Ishikawa (cell line): ENCODE measurements around the gene NOL4L.

Source experiments
- CEBPB ChIP-seq: IDR thresholded peaks from 2 replicates; pipeline ENCODE4 v1.6.1; 2012
- CREB1 ChIP-seq: IDR thresholded peaks from 2 replicates; pipeline ENCODE4 v1.6.1; 2012; ENCODE audit warnings: low read depth
- EGR1 ChIP-seq: IDR thresholded peaks from 2 replicates; pipeline ENCODE4 v1.6.1; 2012
- EP300 ChIP-seq: IDR thresholded peaks from 2 replicates; pipeline ENCODE4 v1.6.1; 2012; ENCODE audit warnings: borderline replicate concordance
- FOXM1 ChIP-seq: IDR thresholded peaks from 2 replicates; pipeline ENCODE4 v1.6.1; 2012; ENCODE audit warnings: low read depth, borderline replicate concordance
- NFIC ChIP-seq: IDR thresholded peaks from 2 replicates; pipeline ENCODE4 v1.6.1; 2012
- RAD21 ChIP-seq: IDR thresholded peaks from 2 replicates; pipeline ENCODE4 v1.6.1; 2012; ENCODE audit warnings: low read depth
- TAF1 ChIP-seq: IDR thresholded peaks from 2 replicates; pipeline ENCODE4 v1.6.1; 2012; ENCODE audit warnings: low read depth, mild to moderate bottlenecking
- TCF12 ChIP-seq: IDR thresholded peaks from 2 replicates; pipeline ENCODE4 v1.6.1; 2012; ENCODE audit warnings: low read depth
- TEAD4 ChIP-seq: IDR thresholded peaks from 2 replicates; pipeline ENCODE4 v1.6.1; 2012
- USF1 ChIP-seq: IDR thresholded peaks from 2 replicates; pipeline ENCODE4 v1.6.1; 2012
- YY1 ChIP-seq: IDR thresholded peaks from 2 replicates; pipeline ENCODE4 v1.6.1; 2012; ENCODE audit warnings: low read depth
- ZBTB7A ChIP-seq: IDR thresholded peaks from 2 replicates; pipeline ENCODE4 v1.6.1; 2012; ENCODE audit warnings: low read depth
- TF ChIP-seq, protein P1 (sequence below): IDR thresholded peaks from 2 replicates; pipeline ENCODE4 v1.6.1; 2012; ENCODE audit warnings: low read depth, mild to moderate bottlenecking
- TF ChIP-seq, protein P2 (sequence below): IDR thresholded peaks from 2 replicates; pipeline ENCODE4 v1.6.1; 2012

NOL4L gene

DNA sequence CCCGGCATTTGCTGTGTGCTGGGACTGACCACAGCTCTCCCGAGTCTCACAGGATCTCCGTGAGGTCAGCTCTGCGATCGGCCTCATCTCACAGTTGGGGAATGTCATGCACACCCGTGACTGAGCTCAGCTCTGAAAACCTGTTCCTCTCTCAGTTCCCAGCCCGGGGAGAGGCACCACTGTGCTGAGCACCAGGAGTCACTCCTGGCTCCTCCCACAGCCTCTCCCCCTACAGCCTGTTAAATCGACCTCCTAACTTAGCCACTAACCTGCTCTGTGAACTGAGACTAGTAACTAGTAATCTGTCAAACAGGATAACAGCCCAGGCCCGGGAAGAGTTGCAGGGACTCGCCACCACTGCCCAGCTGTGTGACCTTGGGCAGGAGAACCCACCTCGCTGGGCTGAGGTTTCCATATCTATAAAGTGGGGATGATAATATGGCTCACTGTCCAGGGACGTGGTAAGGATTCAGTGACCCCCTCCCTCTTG, 20.1 kb upstream of the NOL4L start:
- TF ChIP-seq FOXM1 (no peak), CREB1 (no peak), EP300 (no peak), RAD21 (no peak), ZBTB7A (no peak), TAF1 (no peak), CEBPB (no peak), USF1 (no peak), YY1 (no peak), TEAD4 (no peak)
- TF ChIP-seq, protein P1, sequence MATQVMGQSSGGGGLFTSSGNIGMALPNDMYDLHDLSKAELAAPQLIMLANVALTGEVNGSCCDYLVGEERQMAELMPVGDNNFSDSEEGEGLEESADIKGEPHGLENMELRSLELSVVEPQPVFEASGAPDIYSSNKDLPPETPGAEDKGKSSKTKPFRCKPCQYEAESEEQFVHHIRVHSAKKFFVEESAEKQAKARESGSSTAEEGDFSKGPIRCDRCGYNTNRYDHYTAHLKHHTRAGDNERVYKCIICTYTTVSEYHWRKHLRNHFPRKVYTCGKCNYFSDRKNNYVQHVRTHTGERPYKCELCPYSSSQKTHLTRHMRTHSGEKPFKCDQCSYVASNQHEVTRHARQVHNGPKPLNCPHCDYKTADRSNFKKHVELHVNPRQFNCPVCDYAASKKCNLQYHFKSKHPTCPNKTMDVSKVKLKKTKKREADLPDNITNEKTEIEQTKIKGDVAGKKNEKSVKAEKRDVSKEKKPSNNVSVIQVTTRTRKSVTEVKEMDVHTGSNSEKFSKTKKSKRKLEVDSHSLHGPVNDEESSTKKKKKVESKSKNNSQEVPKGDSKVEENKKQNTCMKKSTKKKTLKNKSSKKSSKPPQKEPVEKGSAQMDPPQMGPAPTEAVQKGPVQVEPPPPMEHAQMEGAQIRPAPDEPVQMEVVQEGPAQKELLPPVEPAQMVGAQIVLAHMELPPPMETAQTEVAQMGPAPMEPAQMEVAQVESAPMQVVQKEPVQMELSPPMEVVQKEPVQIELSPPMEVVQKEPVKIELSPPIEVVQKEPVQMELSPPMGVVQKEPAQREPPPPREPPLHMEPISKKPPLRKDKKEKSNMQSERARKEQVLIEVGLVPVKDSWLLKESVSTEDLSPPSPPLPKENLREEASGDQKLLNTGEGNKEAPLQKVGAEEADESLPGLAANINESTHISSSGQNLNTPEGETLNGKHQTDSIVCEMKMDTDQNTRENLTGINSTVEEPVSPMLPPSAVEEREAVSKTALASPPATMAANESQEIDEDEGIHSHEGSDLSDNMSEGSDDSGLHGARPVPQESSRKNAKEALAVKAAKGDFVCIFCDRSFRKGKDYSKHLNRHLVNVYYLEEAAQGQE: no peak

GRCh38 chr20:32603046-32603726, 18.1 kb upstream of the NOL4L start:
- TF ChIP-seq EGR1 (no peak), TAF1 (no peak), YY1 (no peak), USF1 (no peak), CREB1 (no peak)
- TF ChIP-seq, protein P1: no peak

DNA sequence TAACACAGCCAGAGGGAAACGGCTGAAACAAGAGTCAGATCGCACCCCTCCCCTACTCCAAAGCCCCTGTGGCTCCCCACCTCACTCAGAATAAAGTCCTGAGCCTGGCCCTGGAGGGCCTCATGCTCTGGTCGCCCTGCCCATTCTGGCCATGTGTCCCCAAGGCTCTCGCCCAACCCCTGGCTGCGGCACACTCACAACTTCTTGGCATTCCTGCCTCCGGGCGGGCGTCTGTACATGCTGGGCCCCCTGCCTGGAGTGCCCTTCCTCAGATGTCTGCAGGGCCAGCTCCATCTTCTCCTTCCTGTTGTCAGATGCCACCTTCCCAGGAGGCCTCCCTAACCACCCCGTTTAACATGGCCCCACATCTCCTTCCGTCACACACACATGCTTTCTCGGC, 17.1 kb upstream of the NOL4L start:
- TF ChIP-seq CREB1: no peak
- TF ChIP-seq EGR1: no peak
- TF ChIP-seq ZBTB7A: no peak
- no peak for TF ChIP-seq TEAD4
- TF ChIP-seq, protein P1: no peak
- TF ChIP-seq CEBPB: no peak
- TF ChIP-seq NFIC: no peak
- no peak for TF ChIP-seq RAD21
- TF ChIP-seq USF1: no peak
- no peak for TF ChIP-seq TAF1

GRCh38 chr20:32600681-32601237, 15.6 kb upstream of the NOL4L start:
- TF ChIP-seq TEAD4 (no peak), RAD21 (no peak)

GRCh38 chr20:32599783-32600340, 14.7 kb upstream of the NOL4L start:
- TF ChIP-seq TAF1 (no peak), CREB1 (no peak), YY1 (no peak), FOXM1 (no peak), TEAD4 (no peak), EP300 (no peak), TCF12 (no peak), EGR1 (no peak), CEBPB (no peak), RAD21 (no peak)
- TF ChIP-seq, protein P2, sequence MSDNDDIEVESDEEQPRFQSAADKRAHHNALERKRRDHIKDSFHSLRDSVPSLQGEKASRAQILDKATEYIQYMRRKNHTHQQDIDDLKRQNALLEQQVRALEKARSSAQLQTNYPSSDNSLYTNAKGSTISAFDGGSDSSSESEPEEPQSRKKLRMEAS: no peak
